ENCODE results near the gene MAGED2.
"Not testable (repeated sequence)": the region's sequence is repeated elsewhere in the genome, so short reads cannot be mapped to it uniquely, and the experiment has no call there.

The MAGED2 gene

GRCh38 chrX:54807524-54808108, at the start of gene MAGED2:
TSS of gene MAGED2 (plus strand) at chrX:54807745. CDS start at chrX:54809332, 1,587 bp downstream.
- peak in 2 of 4 experiments; percentile 8 to 31 for DNase-seq

GRCh38 chrX:54758114-54759055, 49.2 kb upstream of the MAGED2 start:
- DNase-seq = no peak

- not testable (repeated sequence) for DNase-seq
Measured at GRCh38 chrX:54774391-54775094, 33.0 kb upstream of the MAGED2 start.

GRCh38 chrX:54776061-54776460, 31.5 kb upstream of the MAGED2 start:
- no peak for DNase-seq

GRCh38 chrX:54776987-54777672, 30.4 kb upstream of the MAGED2 start:
- DNase-seq = no peak

GRCh38 chrX:54785901-54786300, 21.6 kb upstream of the MAGED2 start:
- no peak for DNase-seq

GRCh38 chrX:54786967-54787366, 20.6 kb upstream of the MAGED2 start:
- DNase-seq = peak in 2 of 4 experiments; percentile 1 to 3

- DNase-seq = no peak
Measured at GRCh38 chrX:54788446-54788845, 19.1 kb upstream of the MAGED2 start.

- DNase-seq = not testable (repeated sequence)
Measured at GRCh38 chrX:54789405-54789804, 18.1 kb upstream of the MAGED2 start.

- no peak for DNase-seq
Measured at GRCh38 chrX:54794028-54794427, 13.5 kb upstream of the MAGED2 start.

GRCh38 chrX:54794795-54795194, 12.8 kb upstream of the MAGED2 start:
- no peak for DNase-seq

- DNase-seq = no peak
Measured at GRCh38 chrX:54798137-54798536, 9.4 kb upstream of the MAGED2 start, which contains the start of gene ITIH6. TSS of gene ITIH6 (minus strand) at chrX:54798255. CDS start at chrX:54798210, 45 bp downstream.

GRCh38 chrX:54799046-54799445, 8.5 kb upstream of the MAGED2 start:
- no peak for DNase-seq

GRCh38 chrX:54808109-54808604, 612 bp downstream of the MAGED2 start:
- peak; percentile 7 to 22 (median 18) for DNase-seq

- DNase-seq = peak; percentile 67 to 77 (median 70)
Measured at GRCh38 chrX:54808605-54809483, 1.3 kb downstream of the MAGED2 start.

- DNase-seq = no peak
Measured at GRCh38 chrX:54810532-54810931, 3.0 kb downstream of the MAGED2 start.

GRCh38 chrX:54811301-54811885, 3.8 kb downstream of the MAGED2 start:
- no peak for DNase-seq

- no peak for DNase-seq
Measured at GRCh38 chrX:54812306-54812705, 4.8 kb downstream of the MAGED2 start.

GRCh38 chrX:54817220-54817820, 9.8 kb downstream of the MAGED2 start:
- DNase-seq = no peak

- no peak for DNase-seq
Measured at GRCh38 chrX:54818221-54818620, 10.7 kb downstream of the MAGED2 start.

GRCh38 chrX:54819201-54819600, 11.7 kb downstream of the MAGED2 start:
- no peak for DNase-seq

All from activated CD4-positive, CD25-positive, alpha-beta regulatory T cell (primary cell).